NCI-H69 (cell line): Measurements from ENCODE around the gene SIK1.
"Not testable (repeated sequence)": the region's sequence is repeated elsewhere in the genome, so short reads cannot be mapped to it uniquely, and the experiment has no call there.

Source experiments
- DNase-seq: peaks from one replicate; lab custom pipeline; 2025; lab: John Stamatoyannopoulos, UW

Gene SIK1

GRCh38 chr21:43439316-43440075, 12.6 kb upstream of the SIK1 start:
- not testable (repeated sequence) for DNase-seq

- DNase-seq = not testable (repeated sequence)
Observed at GRCh38 chr21:43436272-43436671, 9.3 kb upstream of the SIK1 start.

DNA sequence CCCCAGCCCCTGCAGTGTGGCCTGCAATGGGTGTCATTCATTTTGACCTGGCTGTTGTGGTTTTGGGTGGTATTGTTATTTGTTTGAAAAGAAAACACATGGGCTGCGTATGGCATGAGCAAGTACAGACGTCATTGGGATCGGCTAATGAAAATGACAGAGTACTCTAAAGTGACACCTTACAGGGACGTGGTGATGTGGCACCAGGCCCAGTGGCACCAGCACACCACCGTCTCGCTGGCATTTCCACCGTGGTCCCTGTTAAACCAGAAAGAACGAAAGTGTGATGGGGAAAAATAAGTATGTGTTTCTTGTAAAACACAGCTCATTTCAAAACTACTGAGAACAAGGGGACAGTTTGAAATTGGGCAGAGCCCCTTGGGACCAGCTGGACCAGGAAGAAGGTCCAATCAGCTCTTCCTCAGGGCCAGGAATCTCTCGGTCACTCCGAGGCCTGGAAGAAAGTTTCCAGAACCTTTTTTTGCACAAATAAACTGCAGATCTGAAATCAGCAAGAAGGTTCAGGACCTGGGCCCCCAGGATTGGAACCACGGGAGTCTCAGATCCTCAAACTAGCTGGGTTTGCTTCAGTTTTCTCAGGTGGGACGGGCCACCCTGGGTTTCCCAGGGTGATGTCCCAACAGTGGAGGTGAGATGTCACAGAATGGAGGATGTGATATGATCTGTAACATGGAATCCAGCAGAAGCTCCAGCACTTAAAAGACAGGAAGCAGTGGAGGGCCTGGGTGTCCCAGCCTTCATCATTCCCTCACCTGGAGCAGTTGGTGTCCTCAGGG, 6.6 kb upstream of the SIK1 start:
- not testable (repeated sequence) for DNase-seq

GRCh38 chr21:43430830-43431416, 4.0 kb upstream of the SIK1 start:
- not testable (repeated sequence) for DNase-seq

DNA sequence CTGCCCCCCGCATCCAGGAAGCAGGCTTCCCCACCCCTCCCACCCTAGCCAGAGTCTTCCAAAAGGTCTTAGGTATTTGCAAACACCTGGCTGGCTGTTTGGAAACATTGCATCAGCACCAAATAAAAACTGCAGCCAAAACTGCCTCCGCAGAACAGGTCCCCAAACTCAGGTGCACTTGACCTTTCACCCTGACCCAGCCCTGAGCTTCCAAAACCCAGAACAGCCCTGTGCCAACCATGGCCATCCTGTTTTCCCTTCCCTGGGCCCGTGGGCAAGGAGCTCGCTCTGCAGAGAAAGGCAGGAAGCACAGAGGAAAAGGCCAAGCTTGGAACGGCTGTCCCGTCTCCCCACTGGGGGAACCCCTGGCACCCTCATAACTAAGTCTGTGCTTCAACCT, 2.0 kb upstream of the SIK1 start:
- DNase-seq = not testable (repeated sequence)

DNA sequence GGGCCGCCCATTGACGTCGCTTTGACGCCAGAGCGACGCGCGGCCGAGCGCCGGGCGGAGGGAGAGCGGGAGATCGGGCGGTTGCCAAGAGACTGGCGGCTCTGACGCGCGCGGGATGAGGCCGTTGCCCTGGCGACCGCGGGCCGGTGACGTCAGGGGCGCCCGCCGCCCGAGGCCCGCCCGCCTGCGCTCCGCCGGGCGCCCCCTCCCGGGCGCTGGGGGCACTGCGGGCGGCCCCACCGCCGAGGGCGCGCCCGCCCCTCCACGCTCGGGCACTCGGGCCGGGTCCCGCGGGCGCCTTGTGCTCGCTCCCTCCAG, 270 bp upstream of the SIK1 start:
- DNase-seq = not testable (repeated sequence)

- not testable (repeated sequence) for DNase-seq
Observed at GRCh38 chr21:43426004-43426403, 927 bp downstream of the SIK1 start.

GRCh38 chr21:43419475-43419874, 7.5 kb downstream of the SIK1 start:
- DNase-seq = not testable (repeated sequence)

- DNase-seq = not testable (repeated sequence)
Observed at GRCh38 chr21:43414576-43414975, 12.4 kb downstream of the SIK1 start.

GRCh38 chr21:43412020-43412788, 14.7 kb downstream of the SIK1 start:
- not testable (repeated sequence) for DNase-seq

GRCh38 chr21:43410456-43411068, 16.4 kb downstream of the SIK1 start:
- not testable (repeated sequence) for DNase-seq

GRCh38 chr21:43407139-43407538, 19.8 kb downstream of the SIK1 start:
- not testable (repeated sequence) for DNase-seq

- not testable (repeated sequence) for DNase-seq
Observed at GRCh38 chr21:43404450-43404849, 22.5 kb downstream of the SIK1 start.

- not testable (repeated sequence) for DNase-seq
Observed at GRCh38 chr21:43403651-43404430, 23.1 kb downstream of the SIK1 start.

DNA sequence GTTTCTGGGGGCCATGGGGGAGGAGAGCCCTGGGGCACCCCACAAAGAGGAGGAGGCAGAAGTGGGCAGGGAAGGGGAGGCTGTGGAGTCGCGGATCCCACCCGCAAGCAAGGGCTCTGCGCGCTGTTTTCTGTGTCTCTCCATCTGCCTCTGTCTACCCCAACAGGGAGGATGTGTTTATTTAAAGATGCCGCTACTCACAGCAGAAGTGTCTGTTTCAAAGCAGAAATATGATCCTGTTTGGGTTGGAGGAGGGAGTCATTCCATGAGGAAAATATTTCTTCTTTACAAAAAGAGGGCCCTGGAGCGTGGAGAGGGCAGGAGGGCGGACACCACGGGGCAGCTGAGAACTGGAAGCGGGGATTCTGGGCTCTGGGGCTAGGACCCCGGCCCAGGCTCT, 25.8 kb downstream of the SIK1 start:
- DNase-seq = not testable (repeated sequence)

DNA sequence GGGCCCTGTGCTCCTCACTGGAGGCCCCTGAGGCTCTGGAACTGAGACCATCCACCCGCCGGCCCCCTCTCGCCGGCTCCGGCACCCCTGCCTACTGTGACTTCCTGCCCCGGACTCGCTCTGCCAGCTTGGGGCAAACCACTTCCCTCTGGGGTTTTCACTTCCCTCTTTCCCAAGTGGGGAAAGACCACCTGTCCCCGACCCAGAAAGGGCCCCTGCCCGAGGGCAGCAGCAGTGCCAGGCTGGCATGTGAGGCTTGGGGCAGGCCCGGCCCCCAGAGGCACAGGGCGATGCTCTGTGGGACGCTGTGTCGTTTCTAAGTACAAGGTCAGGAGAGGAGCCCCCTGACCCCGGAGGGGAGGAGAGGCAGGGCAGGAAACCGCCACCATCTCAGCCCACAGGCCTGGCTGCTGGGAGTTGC, 27.3 kb downstream of the SIK1 start:
- DNase-seq = not testable (repeated sequence)

- DNase-seq = not testable (repeated sequence)
Observed at GRCh38 chr21:43399136-43399535, 27.8 kb downstream of the SIK1 start.

DNA sequence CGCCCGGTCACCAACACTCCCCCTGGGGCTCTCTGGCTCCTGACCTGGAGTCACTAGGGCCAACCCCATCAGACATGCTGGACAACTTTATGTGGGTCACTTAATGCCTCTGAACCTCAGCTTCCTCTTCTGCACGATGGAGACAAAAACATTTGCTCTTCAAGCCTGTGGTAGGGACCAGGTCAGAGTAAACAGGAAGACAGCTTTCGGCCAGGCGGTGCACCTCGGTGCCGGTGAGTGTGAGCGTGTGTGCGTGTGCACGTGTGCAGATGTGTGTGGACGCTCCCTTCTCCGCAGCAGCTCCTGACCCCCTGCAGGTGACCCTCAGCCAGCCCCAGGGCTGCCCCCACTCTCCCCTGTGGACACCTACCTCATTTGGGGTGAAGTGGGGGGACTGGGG, 28.4 kb downstream of the SIK1 start:
- DNase-seq = not testable (repeated sequence)

DNA sequence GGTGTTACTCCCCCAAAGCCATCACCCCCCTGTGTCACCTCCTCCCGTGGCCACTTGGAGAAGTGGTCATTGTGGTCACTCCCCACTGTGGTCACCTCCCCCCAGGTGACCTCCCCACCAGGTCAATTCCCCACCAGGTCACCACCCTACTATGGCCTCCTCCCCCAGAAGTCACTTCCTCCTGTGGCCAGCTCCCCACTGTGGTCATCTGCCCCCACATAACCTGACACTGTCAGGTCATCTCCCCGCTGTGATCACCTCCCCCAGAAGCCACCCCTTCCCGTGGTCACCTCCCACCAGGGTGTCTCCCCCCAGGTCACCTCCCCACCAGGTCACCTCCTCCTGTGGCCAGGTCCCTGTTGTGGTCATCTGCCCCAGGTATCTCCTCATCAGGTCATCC, 28.9 kb downstream of the SIK1 start:
- not testable (repeated sequence) for DNase-seq

GRCh38 chr21:43397439-43397808, 29.5 kb downstream of the SIK1 start:
- DNase-seq = not testable (repeated sequence)
